HepG2 (cell line): Measurements from ENCODE around the gene CUL9. TPM values are rescaled to one million over a fixed set of nuclear protein-coding genes. Genes with fewer than 3 reads are reported as not detected.

Experiments
- GABPA ChIP-seq, 2 experiments: IDR thresholded peaks; 2 replicates each; pipeline ENCODE4 v1.6.1; 2011 to 2016; ENCODE audit warnings: low read depth in 2 of 2, low read length in 1 of 2, missing biosample characterization in 1 of 2, missing genetic modification characterization in 1 of 2
- GPBP1L1 ChIP-seq: sonication (generic); formaldehyde crosslinking; IDR thresholded peaks from 2 replicates; pipeline ENCODE4 v1.5.0; 2020; ENCODE audit warnings: mild to moderate bottlenecking, missing genetic modification reagents
- HDAC6 ChIP-seq: fragments of 200-600 bp; sonication (generic); IDR thresholded peaks from 2 replicates; pipeline ENCODE4 v1.7.0; 2017; ENCODE audit warnings: mild to moderate bottlenecking, antibody characterized with exemption, low read length, low read depth
- HOXD1 ChIP-seq: sonication (generic); formaldehyde crosslinking; IDR thresholded peaks from 2 replicates; pipeline ENCODE4 v1.5.0; 2020; ENCODE audit warnings: missing genetic modification reagents
- LCORL ChIP-seq, 2 experiments: fragments of 450-650 bp in 1 of 2; sonication (generic) in 1 of 2; formaldehyde crosslinking in 1 of 2; IDR thresholded peaks; 2 replicates each; pipeline versions ENCODE4 v1.5.0 to v1.6.1; 2017 to 2020; ENCODE audit warnings: antibody characterized with exemption in 1 of 2, missing genetic modification reagents in 1 of 2
- MAFF ChIP-seq: IDR thresholded peaks from 2 replicates; pipeline ENCODE4 v1.6.1; 2011; ENCODE audit warnings: low read depth, low read length, improper control_type of control experiment
- MIER3 ChIP-seq: IDR thresholded peaks from 2 replicates; pipeline ENCODE4 v1.6.1; 2016; ENCODE audit warnings: missing compliant biosample characterization, borderline replicate concordance
- MTA1 ChIP-seq: sonication (generic); formaldehyde crosslinking; IDR thresholded peaks from 2 replicates; pipeline ENCODE4 v1.4.0; 2020; ENCODE audit warnings: missing genetic modification reagents, mild to moderate bottlenecking, borderline replicate concordance
- NFKBIZ ChIP-seq: IDR thresholded peaks from 2 replicates; pipeline ENCODE4 v1.6.1; 2018; ENCODE audit warnings: missing genetic modification reagents, missing compliant biosample characterization
- RFXANK ChIP-seq: IDR thresholded peaks from 2 replicates; pipeline ENCODE4 v1.6.1; 2016
- RORA ChIP-seq: sonication (generic); formaldehyde crosslinking; IDR thresholded peaks from 2 replicates; pipeline ENCODE4 v1.5.0; 2020; ENCODE audit warnings: mild to moderate bottlenecking, missing genetic modification reagents, moderate library complexity
- SETDB1 ChIP-seq: sonication (generic); formaldehyde crosslinking; IDR thresholded peaks from 2 replicates; pipeline ENCODE4 v1.5.1; 2020; ENCODE audit warnings: missing genetic modification reagents, mild to moderate bottlenecking, borderline replicate concordance
- SP5 ChIP-seq: IDR thresholded peaks from 2 replicates; pipeline ENCODE4 v1.6.1; 2016; ENCODE audit warnings: low read depth, borderline replicate concordance
- TCF7 ChIP-seq: sonication (generic); IDR thresholded peaks from 2 replicates; pipeline ENCODE4 v1.6.1; 2016; ENCODE audit warnings: antibody characterized with exemption, low read depth
- ZBTB38 ChIP-seq: sonication (generic); formaldehyde crosslinking; IDR thresholded peaks from 2 replicates; pipeline ENCODE4 v1.5.1; 2020; ENCODE audit warnings: mild to moderate bottlenecking, missing genetic modification reagents
- ZBTB44 ChIP-seq: sonication (generic); formaldehyde crosslinking; IDR thresholded peaks from 2 replicates; pipeline ENCODE4 v1.4.0; 2020; ENCODE audit warnings: missing genetic modification reagents
- ZBTB46 ChIP-seq: sonication (generic); formaldehyde crosslinking; IDR thresholded peaks from 2 replicates; pipeline ENCODE4 v1.4.0; 2020; ENCODE audit warnings: mild to moderate bottlenecking, missing genetic modification reagents, borderline replicate concordance
- ZC3H13 ChIP-seq: sonication (generic); formaldehyde crosslinking; IDR thresholded peaks from 2 replicates; pipeline ENCODE4 v1.8.1; 2023; ENCODE audit warnings: mild to moderate bottlenecking, missing genetic modification reagents, moderate library complexity
- ZFAT ChIP-seq: sonication (generic); formaldehyde crosslinking; conservative IDR thresholded peaks from 2 replicates; pipeline ENCODE4 v1.8.1; 2023; ENCODE audit warnings: missing genetic modification reagents, inconsistent platforms
- ZFY ChIP-seq: sonication (generic); formaldehyde crosslinking; IDR thresholded peaks from 2 replicates; pipeline ENCODE4 v1.4.0; 2020; ENCODE audit warnings: missing genetic modification reagents
- ZMAT3 ChIP-seq: sonication (generic); formaldehyde crosslinking; conservative IDR thresholded peaks from 2 replicates; pipeline ENCODE4 v1.7.0; 2021; ENCODE audit warnings: missing genetic modification reagents
- ZMYM4 ChIP-seq: sonication (generic); formaldehyde crosslinking; IDR thresholded peaks from 2 replicates; pipeline ENCODE4 v1.8.1; 2023; ENCODE audit warnings: mild to moderate bottlenecking, missing genetic modification reagents
- ZNF460 ChIP-seq: sonication (generic); formaldehyde crosslinking; IDR thresholded peaks from 2 replicates; pipeline ENCODE4 v1.5.1; 2020; ENCODE audit warnings: missing genetic modification reagents, mild to moderate bottlenecking, borderline replicate concordance
- ZNF614 ChIP-seq: IDR thresholded peaks from 2 replicates; pipeline ENCODE4 v1.6.1; 2018; ENCODE audit warnings: missing biosample characterization, missing genetic modification reagents, inconsistent platforms, borderline replicate concordance
- ZNF616 ChIP-seq: sonication (generic); formaldehyde crosslinking; IDR thresholded peaks from 2 replicates; pipeline ENCODE4 v1.5.0; 2020; ENCODE audit warnings: low read depth, mild to moderate bottlenecking, missing genetic modification reagents
- ZNF670 ChIP-seq: sonication (generic); formaldehyde crosslinking; IDR thresholded peaks from 2 replicates; pipeline ENCODE4 v1.8.0; 2022; ENCODE audit warnings: mild to moderate bottlenecking, missing genetic modification reagents, borderline replicate concordance
- ZNF746 ChIP-seq: sonication (generic); formaldehyde crosslinking; IDR thresholded peaks from 2 replicates; pipeline ENCODE4 v1.8.0; 2022; ENCODE audit warnings: mild to moderate bottlenecking, missing genetic modification reagents
- polyA plus RNA-seq, 8 experiments: library from polyadenylated mRNA; depleted of rRNA in 3 of 8; stranded (reverse) in 7 of 8; unstranded in 1 of 8; fragments of >200 nt; fragmentation: Illumina TruSeq in 4 of 8; extraction: Trizol in 4 of 8; gene quantifications; 2 replicates each; pipeline versions ENCODE4 v1.2.1 to v1.2.3, GENCODE V29; 2011 to 2016; ENCODE audit warnings: low read depth in 4 of 8, missing spikeins in 1 of 8, mixed read lengths in 1 of 8; ENCODE audit not compliant: insufficient read depth in 1 of 8
- total RNA-seq, 5 experiments: library from RNA; depleted of rRNA; stranded (reverse); fragments of >200 nt; fragmentation: Illumina TruSeq; extraction: Trizol; gene quantifications; 2 replicates each; pipeline ENCODE4 v1.2.3, GENCODE V29; 2016; ENCODE audit warnings: low read depth in 1 of 5

Gene CUL9
- total and polyA plus RNA-seq, 2 of the 13 experiments (the other 11 are each of a cell fraction or from before 2014, with no cell fraction given): 11.4 to 13.7 TPM

GRCh38 chr6:43246301-43247113 lies 64.5 kb downstream of the CUL9 start (continued):
- TF ChIP-seq ZMYM4 (CRISPR knock-in tag) (0 out of 2 replicates have a peak, but pooled peaks have one; percentile 20), NFKBIZ (no peak), ZMAT3 (0 out of 2 replicates have a peak, but pooled peaks have one; percentile 21), GPBP1L1 (no peak), LCORL (IDR thresholded peaks at IDR 0.05) (no peak), LCORL (CRISPR knock-in tag; IDR thresholded peaks at IDR 0.05) (no peak), ZBTB44 (no peak), HDAC6 (no peak), ZC3H13 (CRISPR knock-in tag) (0 out of 2 replicates have a peak, but pooled peaks have one; percentile 42), MIER3 (CRISPR knock-in tag) (0 out of 2 replicates have a peak, but pooled peaks have one; percentile 8), GABPA (IDR thresholded peaks at IDR 0.05; ENCODE audit: low read depth, low read length) (no peak), GABPA (CRISPR knock-in tag; IDR thresholded peaks at IDR 0.05; ENCODE audit: low read depth) (no peak), ZNF616 (CRISPR knock-in tag) (no peak), ZFAT (CRISPR knock-in tag) (no peak), SETDB1 (CRISPR knock-in tag) (no peak), ZBTB38 (CRISPR knock-in tag) (no peak), RFXANK (CRISPR knock-in tag) (no peak), SP5 (CRISPR knock-in tag) (no peak; the same call in 1 of the 2 replicates), HOXD1 (CRISPR knock-in tag) (0 out of 2 replicates have a peak, but pooled peaks have one; percentile 15), ZBTB46 (CRISPR knock-in tag) (no peak), TCF7 (no peak), ZNF460 (CRISPR knock-in tag) (no peak), ZFY (CRISPR knock-in tag) (no peak), ZNF746 (CRISPR knock-in tag) (peak; percentile 66), ZNF614 (CRISPR knock-in tag) (0 out of 2 replicates have a peak, but pooled peaks have one; percentile 20), MAFF (no peak), MTA1 (CRISPR knock-in tag) (peak; percentile 27; the same call in 1 of the 2 replicates), RORA (CRISPR knock-in tag) (no peak), ZNF670 (CRISPR knock-in tag) (no peak)
